Nucleus accumbens (tissue), 56 donors: ENCODE measurements around the gene ITPR1.
"Not testable (repeated sequence)": the region's sequence is repeated elsewhere in the genome, so short reads cannot be mapped to it uniquely, and the experiment has no call there.

Experiments used
- DNase-seq, 56 donors: peaks; one replicate each; lab custom pipeline; 2025; lab: John Stamatoyannopoulos, UW

Gene ITPR1

GRCh38 chr3:4493014-4493940 lies at the start of gene ITPR1:
ITPR1 (plus strand) TSS chr3:4493348; CDS start chr3:4516492, 23,144 bp downstream.
- DNase-seq = peak; percentile 52 to 99 (median 94)

DNA sequence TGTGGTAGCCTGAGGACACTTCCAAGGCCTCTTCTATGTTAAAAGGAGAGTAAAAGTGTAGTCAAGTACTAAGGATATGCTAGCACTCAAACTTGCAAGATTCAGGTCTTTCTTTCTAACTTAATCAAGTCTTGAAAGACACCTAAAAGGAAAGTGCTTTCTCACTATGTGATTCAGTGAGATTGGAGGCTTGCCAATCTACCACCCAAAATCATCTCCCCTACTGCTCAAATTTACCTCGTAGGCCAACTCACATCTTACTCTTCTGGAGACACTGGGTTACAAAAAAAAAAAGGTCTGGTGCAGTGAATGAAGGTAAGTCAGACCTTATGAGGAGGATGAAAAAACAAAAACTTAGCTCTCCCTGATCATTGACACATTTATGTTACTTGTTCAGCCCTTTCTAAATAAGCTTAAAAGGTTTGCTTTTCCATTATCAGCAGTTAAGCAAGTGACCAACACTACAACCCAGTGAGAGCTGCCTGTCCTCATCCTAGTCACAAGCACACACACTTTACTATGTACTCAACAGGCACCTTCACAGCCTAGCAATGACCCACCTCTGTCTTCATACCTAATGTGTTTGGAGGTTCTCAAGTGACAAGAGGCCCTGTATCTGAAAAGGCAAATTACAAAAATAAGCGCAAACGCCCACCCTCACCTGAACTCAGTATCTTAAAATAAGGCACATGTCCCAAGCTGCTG lies 45.7 kb upstream of the ITPR1 start:
- DNase-seq = no peak

DNA sequence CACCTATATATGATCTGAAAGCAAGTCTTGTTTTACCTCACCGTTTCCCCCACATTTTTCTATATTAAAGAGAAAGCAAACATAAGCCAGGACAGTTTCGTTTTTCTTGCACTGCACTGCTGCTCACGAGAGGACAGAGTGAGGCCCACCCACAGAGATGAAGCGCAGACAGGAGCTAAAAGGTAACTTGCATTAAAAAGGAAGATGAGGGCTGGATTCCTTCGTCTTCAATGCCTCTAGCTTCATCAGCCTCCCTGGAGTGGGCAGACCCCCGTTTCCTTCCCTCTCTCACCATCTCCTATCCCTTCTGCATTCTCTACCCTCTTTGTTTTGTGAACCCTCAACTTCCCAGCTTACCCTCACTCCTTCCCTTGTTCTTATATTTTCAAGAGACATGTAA lies 45.0 kb upstream of the ITPR1 start:
- no peak for DNase-seq

GRCh38 chr3:4449043-4449805 lies 43.9 kb upstream of the ITPR1 start:
- no peak for DNase-seq

DNA sequence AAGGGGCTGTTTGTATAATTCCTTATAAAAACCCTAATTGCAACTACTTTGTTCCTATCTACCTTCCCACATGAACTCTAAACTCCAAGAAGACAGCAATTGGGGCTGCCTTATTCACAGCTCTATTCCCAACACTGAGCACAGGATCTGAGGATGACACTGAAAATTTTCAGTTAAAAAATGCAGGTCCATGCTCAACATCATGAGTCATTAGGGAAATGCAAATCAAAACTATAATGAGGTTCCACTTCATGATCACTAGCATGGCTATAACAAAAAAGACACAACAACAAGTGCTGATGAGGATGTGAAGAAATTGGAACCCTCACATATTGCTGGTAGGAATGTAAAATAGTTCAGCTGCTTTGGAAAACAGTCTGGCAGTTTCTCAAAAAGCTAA lies 39.0 kb upstream of the ITPR1 start:
- no peak for DNase-seq

- not testable (repeated sequence) for DNase-seq
These were observed 36.4 kb upstream of the ITPR1 start for GRCh38 chr3:4456780-4457179.

- DNase-seq = no peak
These were observed 34.2 kb upstream of the ITPR1 start for GRCh38 chr3:4458961-4459360.

DNA sequence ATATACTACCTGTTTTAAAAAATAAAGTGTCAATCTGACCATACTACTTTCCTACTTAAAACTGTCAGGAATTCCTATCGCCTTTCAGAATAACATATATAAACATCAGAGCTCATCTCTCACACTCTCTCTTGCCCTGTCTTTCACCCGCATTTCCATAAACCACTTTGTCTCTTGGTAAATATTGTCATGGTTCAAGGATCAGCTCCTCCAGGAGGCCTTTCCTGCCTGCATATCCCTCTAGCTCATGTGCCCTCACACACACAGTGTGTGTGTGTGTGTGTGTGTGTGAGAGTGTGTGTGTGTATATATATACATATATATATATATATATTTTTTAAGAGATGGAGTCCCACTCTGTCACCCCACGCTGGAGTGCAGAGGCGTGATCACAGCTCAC lies 32.8 kb upstream of the ITPR1 start:
- DNase-seq = no peak

DNA sequence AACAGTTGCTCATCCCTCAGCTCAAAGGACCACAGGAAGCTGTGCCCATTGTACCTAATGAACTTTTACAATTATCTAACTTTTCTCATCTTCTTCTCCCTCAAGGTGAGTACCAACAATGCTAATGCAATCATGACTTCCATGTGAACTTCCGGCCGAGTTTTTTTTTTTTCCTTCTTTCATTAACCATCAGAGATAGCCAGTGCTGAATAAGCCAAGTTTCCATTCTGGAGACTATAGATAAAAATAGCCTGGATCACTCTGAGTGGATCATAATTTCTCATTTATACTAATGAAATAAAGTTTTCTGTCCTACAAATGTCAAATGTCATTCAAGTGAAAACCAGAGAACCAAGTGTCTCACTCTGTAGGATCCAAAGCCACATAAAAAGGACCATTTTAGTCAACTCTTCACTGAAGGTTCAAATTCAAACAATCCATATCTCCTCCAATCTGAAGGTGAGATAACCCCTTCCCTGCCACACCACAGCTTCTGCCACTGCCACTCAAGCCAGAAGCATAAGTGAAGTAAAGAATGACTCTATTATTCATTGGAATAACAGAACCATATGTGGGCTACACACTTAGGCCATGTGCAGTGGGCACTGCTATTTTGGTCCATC lies 31.6 kb upstream of the ITPR1 start:
- no peak for DNase-seq

DNA sequence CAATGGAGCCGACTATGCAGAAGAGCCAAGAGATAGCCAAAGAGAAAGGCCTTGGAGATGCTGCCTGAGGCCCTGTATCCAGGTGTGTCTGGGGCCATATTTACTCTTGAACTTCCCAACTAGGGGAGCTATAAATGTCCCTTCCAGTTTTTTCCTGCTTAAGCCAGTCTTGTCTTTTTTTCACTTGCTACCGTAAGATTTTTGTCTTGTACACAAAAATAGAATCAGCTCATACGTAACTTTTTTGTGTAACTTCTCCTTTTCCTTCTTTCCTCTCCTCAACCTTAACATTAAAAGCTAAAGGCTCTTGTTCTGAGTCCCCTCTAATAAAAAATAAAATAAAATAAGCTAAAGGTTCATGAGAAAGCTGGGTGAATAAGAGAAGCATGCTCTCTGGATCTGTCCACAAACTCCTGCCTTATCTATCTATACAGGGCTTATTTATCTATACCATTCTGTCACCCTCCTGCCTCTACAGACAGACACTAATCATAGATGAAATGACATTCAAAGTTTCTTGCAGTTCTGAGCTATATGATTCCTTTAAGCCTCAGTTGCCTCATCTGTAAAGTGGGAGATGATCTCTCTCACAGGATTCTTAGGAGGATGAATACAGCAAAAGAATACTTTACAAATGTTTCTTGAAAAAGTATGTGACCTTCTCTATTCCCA lies 30.6 kb upstream of the ITPR1 start:
- no peak for DNase-seq

DNA sequence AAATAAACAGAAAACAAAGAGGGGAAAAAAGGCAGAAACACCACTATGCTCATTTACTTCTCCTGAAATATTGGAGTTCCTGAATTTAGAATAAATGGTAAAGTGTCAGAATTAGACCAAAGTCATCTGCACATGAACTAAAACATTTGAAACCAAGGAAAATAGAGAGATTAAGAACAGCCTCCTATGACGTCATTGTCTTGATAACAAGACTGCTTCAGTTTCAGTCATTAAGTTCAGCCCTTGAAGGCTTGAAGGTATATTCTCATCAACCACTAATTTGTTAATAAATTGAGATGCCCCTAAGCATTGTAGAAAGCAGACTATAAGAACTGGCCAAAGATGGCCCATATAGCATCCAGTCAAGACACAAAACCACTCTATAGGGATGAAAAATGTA lies 28.6 kb upstream of the ITPR1 start:
- DNase-seq = no peak

GRCh38 chr3:4466741-4467521 lies 26.2 kb upstream of the ITPR1 start, which contains the start of gene SUMF1:
SUMF1 (minus strand) TSS chr3:4467269; CDS start chr3:4467245, 24 bp downstream.
- DNase-seq = peak in 55 of 56 donors; percentile 18 to 90 (median 75)

GRCh38 chr3:4467522-4467867 lies 25.7 kb upstream of the ITPR1 start:
- peak in 3 of 56 donors; percentile 4 to 28 (median 23) for DNase-seq

DNA sequence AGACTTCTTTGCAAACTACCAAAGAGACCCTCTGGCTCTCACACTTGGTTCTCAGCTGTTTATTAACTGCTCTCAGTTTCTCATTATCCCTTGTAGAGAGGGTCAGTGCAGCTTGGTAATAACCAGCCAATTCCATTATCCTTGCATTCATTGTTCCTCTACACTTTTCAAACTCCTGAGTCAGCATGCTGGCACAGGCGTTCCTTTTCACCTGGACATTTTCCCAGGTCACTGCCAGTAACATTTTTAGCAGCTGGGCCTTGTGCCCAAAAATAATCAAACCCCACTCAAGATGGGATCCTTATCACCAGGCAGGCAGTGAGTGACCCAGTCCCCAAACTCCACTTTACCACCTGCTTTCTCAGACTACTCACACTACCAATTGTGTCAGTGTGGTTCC lies 21.2 kb upstream of the ITPR1 start:
- no peak for DNase-seq

- no peak for DNase-seq
These were observed 20.8 kb upstream of the ITPR1 start for GRCh38 chr3:4472312-4472711.

- DNase-seq = no peak
These were observed 20.4 kb upstream of the ITPR1 start for GRCh38 chr3:4472766-4473165.

GRCh38 chr3:4474683-4475490 lies 18.3 kb upstream of the ITPR1 start:
- peak in 7 of 56 donors; percentile 2 to 22 (median 4) for DNase-seq

GRCh38 chr3:4475804-4476203 lies 17.3 kb upstream of the ITPR1 start:
- no peak for DNase-seq
